Adrenal gland (tissue), 12 donors: ENCODE measurements around the gene OR2S2. TPM values are rescaled to one million over a fixed set of nuclear protein-coding genes. Genes with fewer than 3 reads are reported as not detected.

ENCODE experiments used
- DNase-seq, 7 donors: peaks; one replicate each; pipeline ENCODE4 v3.0.0-alpha.2; 2019 to 2020
- H3K27ac ChIP-seq, 5 donors: fragments of 200-600 bp; sonication (generic) in 4 of 5; 1 replicate in 3 of 5; 2 replicates in 2 of 5; pipeline versions ENCODE4 v1.5.1 to v1.8.0; 2016 to 2020; ENCODE audit warnings: mild to moderate bottlenecking in 1 of 5
- H3K27me3 ChIP-seq: fragments of 200-600 bp; 2 replicates; pipeline ENCODE4 v1.8.0; 2021
- H3K36me3 ChIP-seq, 2 donors: fragments of 200-600 bp; replicated peaks in 1 of 2; 1 replicate in 1 of 2; 2 replicates in 1 of 2; pipeline versions ENCODE4 v1.5.1 to v1.8.0; 2018 to 2022
- H3K4me1 ChIP-seq, 2 donors: fragments of 200-600 bp; replicated peaks in 1 of 2; 1 replicate in 1 of 2; 2 replicates in 1 of 2; pipeline versions ENCODE4 v1.5.1 to v1.8.0; 2018 to 2021
- H3K4me3 ChIP-seq, 4 donors: fragments of 200-600 bp; sonication (generic) in 3 of 4; one replicate each; pipeline ENCODE4 v1.5.1; 2016 to 2018
- H3K9me3 ChIP-seq, 3 donors: fragments of 200-600 bp; sonication (generic) in 1 of 3; replicated peaks in 1 of 3; 1 replicate in 2 of 3; 2 replicates in 1 of 3; pipeline versions ENCODE4 v1.5.1 to v1.8.0; 2016 to 2021
- CTCF ChIP-seq, 6 experiments: fragments of 450-650 bp in 4 of 6; fragments of 200-600 bp in 2 of 6; sonication (generic) in 1 of 6; IDR thresholded peaks; 1 replicate in 5 of 6; 2 replicates in 1 of 6; pipeline versions ENCODE4 v1.5.1 to v1.8.0; 2016 to 2021; ENCODE audit warnings: antibody characterized with exemption in 6 of 6, mild to moderate bottlenecking in 2 of 6, moderate library complexity in 1 of 6
- POLR2A ChIP-seq, 2 donors: fragments of 450-650 bp; IDR thresholded peaks; one replicate each; pipeline ENCODE4 v1.6.1; 2017; ENCODE audit warnings: antibody characterized with exemption in 2 of 2, mild to moderate bottlenecking in 2 of 2, moderate library complexity in 1 of 2
- WGBS, 4 donors: extraction: QIAGEN DNeasy Blood & Tissue Kit in 2 of 4; methylation state at CpG; one replicate each; pipeline versions ENCODE4 v1.1.5 to v1.1.7; 2013 to 2017; 5-methylcytosine and 5-hydroxymethylcytosine counted together
- intact Hi-C, 2 donors: fragments of 100-400 bp; cut with DNase I; formaldehyde crosslinking; loops; one replicate each; pipeline versions ENCODE4 v1.14.1 to v1.15.0; 2022 to 2023
- polyA plus RNA-seq, 3 donors: library from polyadenylated mRNA; stranded (reverse); fragments of 200-250 nt in 2 of 3; fragments of 350-450 nt in 1 of 3; fragmentation: Illumina TruSeq in 1 of 3; extraction: RNeasy Lipid Tissue Mini Kit (QIAGEN cat#74804) in 1 of 3; gene quantifications; one replicate each; pipeline ENCODE4 v1.2.3, GENCODE V29; 2013 to 2014
- total RNA-seq, 9 donors: library from RNA; depleted of rRNA in 4 of 9; stranded (reverse); fragments of >200 nt in 4 of 9; fragments of 120-200 nt in 1 of 9; fragmentation: NEBNext Ultra II Directional in 1 of 9; extraction: Animal tissue kit (Norgen Biotek cat#: 25700) in 1 of 9; gene quantifications; one replicate each; pipeline versions ENCODE4 v1.1.0 to v1.2.4, GENCODE V29; 2013 to 2023
- donor health status: healthy with polysubstance abuse.
- donor health status: Bipolar disorder and iron deficiency.
- donor health status: DM: yes; HTN: yes; CAD: no.
- donor health status: DM: no; HTN: no; CAD: no.
- donor health status: DM: no; HTN: no; CAD: no.
- donor health status: DM: yes; HTN: yes; CAD: no.

The OR2S2 gene
- total and polyA plus RNA-seq, 12 donors, result not detected

GRCh38 chr9:35945341-35946018 is 12.5 kb downstream of the OR2S2 start:
- no peaks in the 10 kb centered on the region for H3K9me3 ChIP-seq
- peak overlapping the region in 1 of 4 donors; percentile 32 for H3K4me3 ChIP-seq
- H3K27ac ChIP-seq, result no peak overlapping the region
- intact Hi-C loops, result loop anchor here (2.0 to 5.0 kb wide), 2 partner anchors 38 to 43 kb away; partner anchors contain the start of genes HRCT1 (in 1 of the 2) and SPAAR (in 1 of the 2)
- peak; percentile 78 to 89 (median 83) for DNase-seq
- TF ChIP-seq CTCF (IDR thresholded peaks at IDR 0.05) (peak; percentile 72 to 91 (median 84)), POLR2A (IDR thresholded peaks at IDR 0.05) (no peak)
- peaks cover 0 to 5% of the 10 kb centered on the region in 2 donors for H3K4me1 ChIP-seq
- 24 to 26% (median 26%) methylated on average over 10 of the region's 10 CpGs for WGBS, 4 donors
- H3K36me3 ChIP-seq, result no peaks in the 10 kb centered on the region
- no peaks in the 10 kb centered on the region for H3K27me3 ChIP-seq

DNA sequence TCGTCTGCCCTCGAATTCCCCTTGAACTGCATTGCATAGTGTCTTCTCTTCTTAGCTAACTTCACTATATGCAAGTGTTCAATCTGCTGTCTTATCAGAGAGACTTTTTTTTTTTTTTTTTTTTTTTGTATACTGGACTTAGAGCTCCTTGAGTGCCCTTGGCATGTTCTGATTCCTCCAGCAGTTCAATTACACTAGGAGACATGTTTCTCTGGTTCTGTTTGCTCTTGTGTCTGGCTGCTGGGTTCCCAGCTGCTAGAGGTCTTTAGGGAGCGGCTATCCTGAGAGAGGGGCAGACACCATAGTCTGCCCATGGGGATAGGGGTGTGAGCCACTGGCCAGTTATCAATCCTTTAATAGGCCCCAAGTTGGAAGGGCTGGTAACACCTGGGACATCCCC is 13.1 kb downstream of the OR2S2 start:
- Histone ChIP-seq H3K36me3 (no peaks in the 10 kb centered on the region), H3K4me3 (no peak overlapping the region), H3K27me3 (no peaks in the 10 kb centered on the region), H3K27ac (no peak overlapping the region), H3K4me1 (peaks cover 0 to 5% of the 10 kb centered on the region in 2 donors), H3K9me3 (no peaks in the 10 kb centered on the region)
- intact Hi-C loops, result loop anchor here (2.0 to 5.0 kb wide), 2 partner anchors 38 to 42 kb away; partner anchors contain the start of genes HRCT1 (in 1 of the 2) and SPAAR (in 1 of the 2)
- DNase-seq, result no peak
- TF ChIP-seq POLR2A (IDR thresholded peaks at IDR 0.05) (no peak), CTCF (IDR thresholded peaks at IDR 0.05) (no peak)
- 78 to 95% (median 84%) methylated on average over 3 of the region's 3 CpGs for WGBS, 4 donors

DNA sequence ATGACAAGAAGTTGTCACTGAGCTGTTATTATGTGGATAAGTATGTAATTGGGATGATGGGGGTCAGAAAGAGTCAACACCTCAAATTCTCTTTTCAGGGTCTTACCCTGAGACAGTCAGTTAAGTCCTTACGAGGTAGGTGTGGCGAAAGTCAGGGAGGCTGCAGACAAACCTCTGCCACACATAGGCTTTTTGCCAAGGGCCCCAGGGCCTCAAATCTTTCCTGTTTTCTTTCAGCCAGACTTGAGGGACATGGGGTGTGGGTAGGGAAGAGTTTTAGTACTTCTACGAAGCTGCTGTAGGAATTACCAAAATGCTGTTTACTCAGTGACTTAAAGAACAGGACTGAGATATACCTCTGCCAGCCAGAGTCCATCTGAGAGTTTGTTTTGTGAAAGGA is 13.8 kb downstream of the OR2S2 start:
- no peaks in the 10 kb centered on the region for H3K27me3 ChIP-seq
- intact Hi-C loops, result loop anchor here in 1 of 2 donors (2.0 kb wide), 1 partner anchor 41 kb away; no protein-coding TSS in a partner anchor

DNA sequence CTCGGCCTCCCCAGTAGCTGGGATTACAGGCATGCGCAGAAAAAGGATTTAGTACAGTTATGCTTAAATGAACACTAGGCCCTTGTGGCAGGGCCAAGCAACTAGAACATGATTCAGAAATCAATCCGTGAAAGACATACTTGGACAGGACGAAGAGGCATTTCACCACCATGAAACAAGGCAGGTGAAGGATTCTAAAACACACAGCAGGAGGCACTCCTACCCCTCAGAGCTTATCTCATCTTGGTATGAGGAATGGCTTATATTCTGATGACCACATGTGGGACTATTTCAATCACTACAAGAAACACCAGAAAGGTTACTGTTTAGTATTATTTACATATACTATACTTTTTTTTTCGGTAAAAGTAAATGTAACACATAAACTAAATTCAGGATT is 15.7 kb downstream of the OR2S2 start:
- H3K9me3 ChIP-seq, result no peaks in the 10 kb centered on the region
- 77 to 96% (median 87%) methylated on average over 5 of the region's 5 CpGs for WGBS, 4 donors
- intact Hi-C loops, result no loop called here
- no peak overlapping the region for H3K27ac ChIP-seq
- TF ChIP-seq POLR2A (IDR thresholded peaks at IDR 0.05) (no peak), CTCF (IDR thresholded peaks at IDR 0.05) (no peak)
- H3K27me3 ChIP-seq, result no peaks in the 10 kb centered on the region
- no peak overlapping the region for H3K4me3 ChIP-seq
- no peaks in the 10 kb centered on the region for H3K36me3 ChIP-seq
- H3K4me1 ChIP-seq, result peaks cover 0 to 5% of the 10 kb centered on the region in 2 donors
- DNase-seq, result no peak

More for the DNA sequence above, 13.8 kb downstream of the OR2S2 start:
- Histone ChIP-seq H3K36me3 (no peaks in the 10 kb centered on the region), H3K4me3 (no peak overlapping the region), H3K9me3 (no peaks in the 10 kb centered on the region), H3K27ac (no peak overlapping the region), H3K4me1 (peaks cover 0 to 5% of the 10 kb centered on the region in 2 donors)
- TF ChIP-seq CTCF (IDR thresholded peaks at IDR 0.05), result no peak
- no peak for TF ChIP-seq POLR2A (IDR thresholded peaks at IDR 0.05)
- DNase-seq, result no peak
- WGBS, 4 donors, result 90 to 95% (median 92%) methylated on average over 3 of the region's 3 CpGs
